ENCODE measurements around the gene MCAT.

Gene MCAT

DNA sequence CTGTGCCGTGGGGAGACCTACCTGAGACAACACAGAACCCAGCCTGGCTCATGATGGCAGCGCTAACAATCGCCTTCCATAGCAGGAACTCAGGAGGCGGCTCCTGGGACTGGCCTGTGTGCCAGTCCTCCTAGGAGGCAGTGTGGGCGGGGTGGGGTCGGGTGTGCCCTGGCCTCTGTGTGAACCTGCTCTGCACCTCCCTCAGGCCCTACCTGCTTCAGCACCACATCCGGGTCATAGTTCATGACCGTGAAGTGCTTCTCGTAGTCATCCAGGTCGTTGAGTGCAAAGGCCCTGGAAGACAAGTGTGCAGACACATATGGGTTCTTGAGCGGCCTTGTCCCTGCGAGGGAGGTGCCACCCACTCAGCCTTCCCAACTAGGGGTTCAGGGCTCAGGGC is 28.4 kb upstream of the MCAT start:
- no peak for DNase-seq

DNA sequence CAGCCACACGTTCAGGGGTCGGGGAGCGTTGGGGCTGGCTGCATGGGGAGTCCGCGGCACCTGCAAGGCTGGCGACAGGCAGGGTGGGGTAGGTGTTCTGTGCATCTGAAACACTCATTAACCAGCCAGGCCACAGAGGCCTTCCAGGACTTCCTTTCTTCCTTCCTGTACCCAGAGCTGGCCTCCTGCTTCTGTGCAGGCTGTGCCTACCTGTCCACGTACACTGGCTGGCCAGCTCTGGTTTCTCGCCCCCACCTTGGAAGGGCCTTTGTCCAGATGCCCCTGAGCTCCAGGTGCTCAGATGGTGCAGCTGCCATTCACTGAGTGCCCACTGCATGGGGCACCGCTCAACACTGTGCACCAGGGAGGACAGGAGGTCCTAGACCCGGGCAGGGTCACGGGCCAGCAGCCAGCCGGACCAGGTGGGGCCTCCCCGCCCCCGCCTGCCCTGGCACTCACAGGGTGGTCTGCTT is 27.9 kb upstream of the MCAT start:
- no peak for DNase-seq

DNA sequence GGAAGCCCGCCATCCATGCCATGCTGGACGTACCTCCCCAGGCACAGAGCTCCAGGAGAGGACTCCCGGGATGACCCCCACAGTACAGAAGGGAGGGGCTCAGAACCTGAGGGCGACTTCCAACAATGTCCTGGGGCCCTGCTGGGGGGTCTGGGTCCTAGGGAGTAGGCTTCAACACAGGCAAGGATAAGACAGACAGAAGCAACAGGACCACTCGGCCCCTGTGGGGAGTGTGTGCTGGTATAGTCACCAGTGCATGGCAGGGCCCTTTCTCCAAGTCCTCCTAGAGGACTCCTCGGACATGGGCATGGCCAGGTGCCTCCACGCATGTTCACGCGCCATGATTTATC is 26.9 kb upstream of the MCAT start:
- DNase-seq: no peak

DNA sequence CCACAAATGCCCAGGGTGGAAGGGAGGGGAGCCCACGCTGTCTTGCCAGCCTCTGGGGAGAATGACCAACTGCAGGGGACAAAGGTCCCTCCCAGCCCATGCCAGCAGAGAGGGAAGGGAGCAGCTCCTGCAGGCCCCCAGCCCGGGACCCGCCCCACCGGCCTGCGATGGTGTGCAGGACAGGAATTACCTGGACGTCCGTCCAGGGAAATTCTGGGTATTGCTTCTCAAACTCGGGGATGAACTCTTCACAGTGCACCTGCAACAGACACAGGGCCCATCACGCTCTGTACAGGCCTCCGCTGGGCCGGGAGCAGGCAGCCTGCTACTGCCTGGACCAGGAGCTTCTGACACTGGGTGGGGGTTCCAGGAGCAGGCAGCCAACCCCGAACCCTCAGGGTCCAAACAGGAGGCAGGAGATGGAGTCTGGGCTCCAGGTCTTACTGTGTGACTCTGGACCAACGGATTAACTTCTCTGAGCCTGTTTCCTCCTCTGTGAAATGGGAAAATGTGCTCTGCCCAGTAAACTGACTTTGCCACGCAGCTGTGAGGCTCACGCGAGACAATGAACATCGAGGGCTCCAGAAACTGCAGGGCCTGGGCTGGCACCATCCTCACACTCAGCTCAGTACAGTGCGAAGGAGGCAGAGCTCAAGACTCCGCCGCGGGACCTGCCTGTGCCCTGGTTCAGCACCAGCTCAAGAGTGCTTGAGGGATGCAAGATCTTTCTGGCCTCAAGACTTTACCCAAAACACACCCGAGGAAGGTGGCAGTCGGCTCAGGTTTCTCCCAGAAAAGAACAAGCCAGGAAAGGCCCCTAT is 26.3 kb upstream of the MCAT start:
- DNase-seq: no peak

DNA sequence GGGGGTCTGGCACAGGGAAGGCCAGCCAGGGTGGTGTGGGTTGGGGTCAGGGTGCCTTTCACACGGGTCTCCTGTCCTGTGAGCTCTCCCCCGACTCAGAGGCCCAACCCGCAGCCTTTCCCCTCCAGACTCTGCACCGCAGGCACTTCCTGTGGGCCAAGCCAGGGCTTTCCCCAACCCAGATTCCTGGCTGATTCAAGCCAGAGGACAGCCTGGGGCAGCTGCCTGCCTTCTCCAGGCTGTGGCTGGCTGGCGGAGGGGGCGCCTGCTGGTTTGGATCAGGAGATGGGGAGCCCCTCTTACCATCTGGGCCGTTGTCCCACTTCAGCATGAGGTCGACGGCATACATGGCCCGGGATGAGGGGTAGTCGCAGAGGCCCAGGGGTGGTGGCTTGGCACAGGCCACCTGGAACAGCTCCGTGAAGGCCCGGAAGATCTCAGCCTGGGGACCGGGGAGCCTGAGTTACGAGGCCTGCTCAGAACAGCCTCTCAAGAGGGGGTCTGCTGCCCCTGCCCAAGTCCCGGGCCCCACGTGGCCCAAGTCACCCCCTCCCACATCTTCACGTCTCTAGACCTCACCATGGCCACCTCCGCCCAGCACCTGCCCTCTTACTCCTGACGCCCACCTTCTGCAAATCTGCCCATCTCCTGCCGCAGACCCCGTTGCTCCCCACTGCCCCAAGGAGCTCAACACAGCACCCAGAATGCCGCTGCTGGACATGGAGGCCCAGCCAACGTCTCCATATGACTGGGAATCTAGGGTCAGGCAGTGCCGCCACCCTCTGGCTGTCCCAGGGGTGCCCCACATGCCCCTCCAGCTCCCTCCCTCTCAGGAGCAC is 25.5 kb upstream of the MCAT start:
- DNase-seq: no peak

DNA sequence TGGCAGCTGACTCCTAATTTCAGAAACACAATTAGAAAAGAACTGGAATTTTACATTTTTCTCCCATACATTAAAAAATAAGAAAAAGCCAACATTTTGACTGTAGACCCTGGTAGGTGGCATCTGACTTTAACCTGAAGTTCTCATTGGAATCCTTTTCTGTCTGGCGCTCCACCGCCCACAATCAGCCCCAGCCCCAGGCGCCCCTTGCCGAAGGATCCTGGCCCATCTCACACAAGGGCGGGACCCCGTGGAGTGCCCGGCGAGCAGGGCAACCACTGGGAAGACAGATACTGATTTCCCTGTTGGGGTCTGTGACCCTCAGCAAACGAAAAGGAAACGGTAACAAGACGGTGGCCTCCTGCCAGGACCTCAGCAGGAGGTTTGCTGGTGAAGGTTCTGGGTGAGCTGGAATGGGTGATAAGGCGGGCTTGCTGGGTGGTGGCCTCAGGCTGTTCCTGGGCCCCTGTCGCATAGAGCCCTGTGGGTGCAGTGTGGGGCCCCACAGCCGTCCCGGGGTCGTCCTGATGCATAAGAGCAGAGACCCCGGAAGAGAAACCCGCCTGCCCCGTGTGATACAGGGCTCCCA is 23.9 kb upstream of the MCAT start:
- DNase-seq: no peak

DNA sequence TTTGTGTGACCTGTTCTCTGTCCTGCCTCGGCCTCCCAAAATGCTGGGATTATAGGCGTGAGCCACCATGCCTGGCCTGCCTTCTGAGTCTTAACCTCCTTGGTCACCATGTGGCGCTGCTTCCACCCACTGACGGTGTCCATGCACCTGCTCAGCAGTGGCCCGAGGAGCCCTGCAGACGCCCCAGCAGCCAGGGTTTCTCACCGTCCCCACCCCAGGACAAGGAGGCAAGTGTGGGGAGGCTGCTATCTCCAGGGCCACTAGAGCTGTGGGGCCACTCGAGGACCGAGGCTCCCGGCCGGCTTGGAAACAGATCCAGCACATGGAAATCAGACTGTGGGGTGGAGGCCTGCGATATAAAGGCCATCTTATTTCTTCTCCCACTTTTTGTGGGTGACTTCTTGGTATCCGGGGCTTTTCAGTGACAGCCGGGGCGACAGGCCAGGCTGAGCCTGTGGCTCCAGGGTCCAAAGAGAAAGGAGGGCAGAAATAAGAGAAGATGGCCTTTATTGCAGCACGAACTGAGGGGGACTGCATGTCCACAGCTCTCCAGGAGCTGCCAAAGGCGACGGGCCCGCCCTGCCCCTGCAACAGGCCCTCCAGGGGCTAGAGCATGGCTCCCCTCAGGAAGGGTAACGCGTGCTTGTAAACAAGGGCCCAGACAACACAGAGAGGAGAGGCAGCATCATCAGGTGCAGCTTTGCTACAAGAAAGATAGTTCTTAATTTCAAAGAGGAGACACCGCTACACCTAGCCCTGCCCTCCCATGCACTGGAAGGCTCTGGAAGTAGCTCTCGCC is 23.1 kb upstream of the MCAT start:
- DNase-seq: no peak

DNA sequence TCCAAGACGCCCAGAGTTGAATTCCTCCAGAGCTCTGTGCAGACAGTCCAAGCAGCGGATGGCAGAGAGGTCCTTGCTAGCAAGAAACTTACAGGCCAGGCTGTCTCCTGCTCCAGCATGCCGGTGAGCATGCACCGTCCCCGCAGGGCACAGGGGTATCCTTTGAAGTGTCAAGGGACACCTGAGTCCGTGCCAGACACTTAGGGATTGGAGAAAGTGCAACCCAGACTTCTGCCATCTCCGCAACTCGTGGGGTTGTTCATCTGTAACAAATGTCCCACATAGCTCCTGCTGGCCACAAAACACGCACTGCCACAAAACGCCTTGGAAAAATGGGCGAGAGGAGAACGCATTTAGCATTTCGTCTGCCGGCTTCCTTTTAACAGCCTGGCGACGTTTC is 21.4 kb upstream of the MCAT start:
- DNase-seq: no peak

DNA sequence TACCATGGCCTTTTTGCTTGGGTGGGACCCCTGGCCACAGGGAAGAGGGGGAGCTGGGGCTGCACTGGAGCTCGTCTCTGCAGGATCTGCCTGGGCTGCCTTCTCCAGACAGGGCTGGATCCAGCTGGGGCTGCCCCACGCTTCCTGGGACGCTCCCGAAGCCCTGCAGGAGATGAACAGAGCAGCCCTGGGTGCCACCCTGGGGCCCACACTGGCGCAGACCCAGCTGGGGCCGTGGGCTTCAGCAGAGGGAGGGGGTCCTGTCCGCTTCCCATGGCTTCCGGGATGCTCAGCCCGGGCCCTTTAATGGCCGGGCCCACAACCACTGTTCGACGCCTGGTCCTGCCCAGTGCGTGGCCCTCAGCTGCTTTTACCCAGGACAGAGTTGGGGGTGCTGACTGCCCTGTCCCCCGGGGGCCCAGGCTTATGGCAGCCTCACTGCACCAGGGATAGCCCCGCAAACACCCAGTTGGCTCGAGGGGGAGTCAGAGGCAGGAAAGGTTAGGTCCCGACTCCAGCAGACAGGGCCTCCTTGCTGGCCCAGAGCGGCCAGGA is 20.1 kb upstream of the MCAT start:
- no peak for DNase-seq

DNA sequence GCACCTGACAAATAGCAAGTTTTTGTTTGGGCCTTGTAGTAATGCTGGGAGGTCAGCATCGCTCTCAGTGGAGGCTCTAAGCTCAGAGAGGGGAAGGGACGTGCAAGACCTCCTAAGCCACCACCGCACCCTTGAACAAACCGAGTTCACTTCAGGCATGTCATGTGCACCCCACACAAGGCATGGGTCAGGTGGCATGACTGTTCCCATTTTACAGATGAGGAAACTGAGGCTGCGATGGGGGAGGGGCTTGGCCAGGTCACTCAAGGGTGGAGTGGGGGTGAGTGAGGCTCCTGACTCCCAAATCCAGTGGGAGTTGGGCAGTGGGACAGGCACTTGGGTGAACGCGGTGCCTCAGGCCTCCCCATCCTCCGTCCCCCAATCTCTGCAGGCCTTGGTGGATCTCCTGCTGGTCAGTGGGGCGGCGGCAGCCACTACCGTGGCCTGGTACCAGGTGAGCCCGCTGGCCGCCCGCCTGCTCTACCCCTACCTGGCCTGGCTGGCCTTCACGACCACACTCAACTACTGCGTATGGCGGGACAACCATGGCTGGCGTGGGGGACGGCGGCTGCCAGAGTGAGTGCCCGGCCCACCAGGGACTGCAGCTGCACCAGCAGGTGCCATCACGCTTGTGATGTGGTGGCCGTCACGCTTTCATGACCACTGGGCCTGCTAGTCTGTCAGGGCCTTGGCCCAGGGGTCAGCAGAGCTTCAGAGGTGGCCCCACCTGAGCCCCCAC is 19.4 kb upstream of the MCAT start:
- DNase-seq: no peak

DNA sequence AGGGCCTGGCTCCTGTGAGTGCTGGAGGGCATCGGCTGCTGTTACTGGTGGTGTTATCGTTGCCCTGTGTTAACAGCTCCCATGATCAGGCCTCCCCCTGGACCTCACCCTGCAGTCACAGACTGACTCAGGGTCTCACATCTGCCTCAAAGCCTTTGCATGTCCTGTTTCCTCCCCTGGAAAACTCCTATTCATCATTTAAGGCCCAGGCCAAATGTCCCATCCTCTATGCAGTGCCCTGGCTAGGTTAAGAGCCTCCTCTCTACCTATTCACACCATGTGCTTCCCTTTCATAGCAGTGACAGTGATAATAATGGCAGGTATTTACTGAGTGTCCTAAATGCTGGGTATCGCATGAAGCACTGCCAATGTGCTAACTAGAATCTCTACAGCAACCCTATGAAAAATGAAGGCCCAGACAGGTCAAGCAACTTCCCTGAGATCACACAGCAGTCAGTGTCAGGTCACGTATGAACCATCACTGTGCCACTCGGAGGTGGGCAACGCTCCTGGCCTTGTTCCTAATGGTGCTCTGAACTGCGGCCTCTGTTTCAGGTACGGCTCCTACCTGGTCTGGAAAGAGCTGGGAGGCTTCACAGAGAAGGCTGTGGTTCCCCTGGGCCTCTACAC is 17.4 kb upstream of the MCAT start:
- no peak for DNase-seq

DNA sequence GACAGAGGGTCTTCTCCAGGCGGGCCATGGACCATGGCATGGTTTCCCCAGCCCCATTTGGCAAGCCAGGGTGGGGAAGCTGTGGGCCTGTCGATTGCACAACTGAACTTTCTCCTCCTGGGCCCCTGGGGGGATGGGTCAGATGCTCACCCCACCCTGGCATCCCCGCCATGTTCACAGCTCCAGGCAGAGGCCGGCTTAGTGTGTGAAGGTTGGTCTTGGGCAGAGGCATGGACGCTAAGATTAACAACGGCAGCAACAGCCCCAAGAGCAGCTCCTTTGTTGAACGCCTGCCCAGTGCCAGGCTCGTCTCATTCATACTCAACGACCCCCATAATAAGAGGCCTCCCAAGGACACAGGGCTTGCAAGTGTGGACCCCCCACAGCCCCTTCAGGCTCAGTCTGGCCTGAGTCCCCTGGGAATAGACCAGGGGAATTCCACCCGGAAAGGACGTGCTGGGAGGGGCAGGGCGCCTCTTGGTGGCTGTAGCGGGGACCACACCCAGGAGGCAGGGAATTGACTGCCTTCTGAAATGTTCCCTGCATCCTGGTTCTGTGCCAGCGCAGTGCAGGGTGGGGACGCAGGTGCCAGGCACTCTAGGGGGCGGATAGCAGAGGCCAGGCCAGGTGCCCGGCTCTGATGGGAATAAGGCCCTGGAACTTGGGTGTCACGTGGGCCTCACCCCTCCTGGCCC is 16.4 kb upstream of the MCAT start:
- no peak for DNase-seq

DNA sequence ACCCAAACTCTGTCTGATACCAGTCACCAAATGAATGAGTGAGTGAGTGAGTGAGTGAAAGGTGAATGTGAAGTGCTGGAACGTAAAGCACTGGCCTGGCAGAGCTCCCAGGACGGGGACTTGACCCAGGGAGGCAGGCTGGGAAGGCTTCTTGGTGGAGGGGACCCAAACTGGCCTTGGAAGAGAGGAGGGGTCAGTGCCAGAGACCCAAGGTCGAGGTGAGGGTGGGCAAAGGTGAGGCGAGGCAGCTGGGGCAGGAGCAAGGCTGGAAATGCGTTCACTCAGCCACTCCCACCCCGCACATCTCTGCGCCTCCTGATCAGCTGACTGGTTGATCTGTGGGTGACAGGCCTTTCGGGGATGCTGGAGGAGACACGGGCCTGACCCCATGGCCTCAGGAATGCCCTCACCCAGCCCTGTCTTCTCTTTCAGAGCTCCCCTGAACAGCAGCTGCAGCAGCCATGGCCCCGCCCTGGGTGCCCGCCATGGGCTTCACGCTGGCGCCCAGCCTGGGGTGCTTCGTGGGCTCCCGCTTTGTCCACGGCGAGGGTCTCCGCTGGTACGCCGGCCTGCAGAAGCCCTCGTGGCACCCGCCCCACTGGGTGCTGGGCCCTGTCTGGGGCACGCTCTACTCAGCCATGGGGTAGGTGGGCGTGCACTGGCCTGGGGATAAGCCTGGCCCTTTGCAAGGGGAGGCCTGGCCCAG is 15.7 kb upstream of the MCAT start:
- no peak for DNase-seq

DNA sequence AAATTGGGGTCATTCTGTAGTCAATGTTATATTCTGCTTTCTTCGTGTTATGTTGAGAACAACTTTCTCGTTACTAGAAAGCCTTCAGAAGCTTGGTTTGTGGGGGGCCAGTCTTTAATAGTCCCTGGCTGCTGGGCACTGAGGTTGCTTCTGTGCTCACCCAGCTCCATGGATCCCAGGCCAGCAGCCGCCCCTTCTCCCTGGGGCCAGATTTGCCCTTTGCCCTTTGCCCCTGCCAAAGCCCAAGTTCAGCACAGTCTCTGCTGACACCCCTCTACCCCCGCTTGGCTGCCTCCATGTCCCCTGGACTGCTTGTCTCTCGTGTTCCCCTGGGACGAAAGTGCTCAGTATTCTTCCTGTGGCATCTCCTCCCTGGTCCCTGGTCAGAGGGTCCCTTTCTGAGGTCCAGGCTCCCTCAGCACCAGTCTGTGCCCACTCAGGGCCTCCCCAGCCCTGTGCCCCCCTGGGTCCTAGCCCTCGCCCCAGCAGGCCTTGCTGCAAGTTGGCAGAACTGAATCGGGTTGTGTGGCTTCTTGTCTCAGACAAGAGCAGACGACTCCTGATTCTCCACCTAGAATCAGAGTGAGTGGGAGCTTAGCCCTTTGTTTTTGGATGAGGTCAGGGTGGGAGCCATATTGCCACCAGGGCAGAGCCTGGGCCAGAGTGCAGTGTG is 14.8 kb upstream of the MCAT start:
- no peak for DNase-seq

DNA sequence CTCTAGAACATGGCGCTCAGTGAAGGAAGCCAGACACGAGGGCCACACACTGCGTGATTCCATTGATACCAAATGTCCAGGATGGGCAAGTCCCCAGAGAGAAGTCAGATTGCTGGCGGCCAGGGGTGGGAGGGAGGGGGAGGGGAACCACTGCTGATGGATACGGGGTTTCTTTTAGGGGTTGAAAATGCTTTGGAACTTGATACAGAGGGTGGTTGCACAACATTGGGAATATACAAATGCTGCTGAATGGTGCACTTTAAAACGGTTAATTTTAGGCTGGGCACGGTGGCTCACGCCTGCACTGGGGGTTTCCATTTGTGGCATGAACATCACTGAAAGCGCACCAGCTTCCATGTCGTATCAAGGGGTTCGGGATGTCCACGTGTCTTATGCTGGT is 13.2 kb upstream of the MCAT start:
- no peak for DNase-seq

DNA sequence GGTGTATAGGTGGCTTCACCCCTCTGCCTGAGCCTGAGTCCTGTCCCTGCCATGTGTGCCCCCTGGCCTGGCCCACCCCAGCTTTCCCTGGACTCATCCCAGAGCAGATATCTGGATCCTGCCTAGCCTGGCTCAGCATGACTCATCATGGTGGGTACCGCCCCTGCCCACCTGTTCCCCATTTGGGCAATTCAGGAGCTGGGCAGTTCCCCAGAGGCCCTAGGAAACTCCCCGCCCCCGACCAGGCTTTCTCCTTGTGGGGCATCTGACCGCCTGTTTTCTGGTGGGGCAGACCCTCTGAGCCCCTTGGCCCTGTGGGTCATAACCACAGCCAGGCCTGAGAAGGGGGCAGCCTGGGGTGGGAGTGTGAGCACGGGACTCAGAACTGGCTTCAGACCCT is 12.6 kb upstream of the MCAT start:
- DNase-seq: no peak

DNA sequence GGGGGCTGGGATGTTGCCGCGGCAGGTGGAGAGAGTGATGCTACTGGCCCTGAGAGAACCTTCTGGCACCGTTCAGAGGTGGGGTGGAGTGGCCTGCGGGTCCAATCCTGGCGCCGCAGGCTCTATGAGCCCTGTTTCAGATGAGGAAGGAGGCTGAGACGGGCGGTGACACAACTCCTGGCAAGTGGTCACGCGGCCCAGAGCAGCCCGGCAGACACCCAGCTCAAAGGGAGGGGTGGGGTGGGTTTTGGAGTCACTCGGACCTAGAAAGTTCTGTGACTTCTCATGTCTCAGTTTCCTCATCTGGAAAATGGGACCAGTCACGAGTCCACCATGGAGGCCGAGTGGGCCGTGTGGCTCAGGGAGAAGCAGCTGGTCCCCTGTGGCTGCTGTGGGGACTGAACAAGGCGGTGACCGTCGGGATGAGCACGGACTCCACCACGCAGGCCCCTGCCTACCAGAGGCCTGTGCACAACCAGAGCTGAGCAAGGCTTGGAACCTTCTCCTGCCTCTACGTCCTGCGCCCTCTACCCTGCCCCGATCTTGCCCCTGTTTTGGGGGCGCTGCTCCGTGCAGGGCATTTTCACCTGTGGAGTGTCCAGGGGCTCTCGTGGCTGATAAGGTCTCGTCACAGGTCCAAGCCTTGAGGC is 11.8 kb upstream of the MCAT start:
- DNase-seq: no peak

DNA sequence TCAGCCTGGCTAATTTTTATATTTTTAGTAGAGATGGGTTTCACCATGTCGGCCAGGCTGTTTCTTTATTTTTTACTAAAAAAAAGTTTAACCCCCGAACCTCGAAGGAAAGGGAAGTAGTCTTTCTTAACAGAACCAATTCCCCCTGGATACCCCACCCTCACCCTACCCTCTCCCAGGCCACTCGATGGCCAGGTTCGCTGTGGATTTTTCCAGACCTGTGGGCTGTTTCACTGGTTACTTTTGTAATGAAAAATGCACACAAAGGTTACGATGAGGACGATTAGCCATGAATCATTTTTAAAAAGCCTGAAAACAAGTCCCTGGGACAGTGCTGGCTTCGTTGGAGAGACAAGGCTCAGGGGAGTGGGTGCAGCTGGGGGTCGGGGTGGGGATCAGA is 10.7 kb upstream of the MCAT start:
- DNase-seq: no peak
